GM19025 (cell line): ENCODE measurements around the gene MLIP.
"Not testable (repeated sequence)": the region's sequence is repeated elsewhere in the genome, so short reads cannot be mapped to it uniquely, and the experiment has no call there.

Experiments used
- ATAC-seq: cut with Tn5 transposase; IDR thresholded peaks from one replicate; pipeline ENCODE4 v1.9.1; 2021; ENCODE audit warnings: mild to moderate bottlenecking, low read depth, moderate library complexity; ENCODE audit not compliant: unreplicated experiment

The MLIP gene

GRCh38 chr6:54111341-54112045 is at the start of gene MLIP:
TSS of gene MLIP (plus strand) at chr6:54111443. CDS start at chr6:54111480, 37 bp downstream.
- ATAC-seq = no peak

- ATAC-seq = no peak
Measured at GRCh38 chr6:54063228-54063539, 48.1 kb upstream of the MLIP start.

- ATAC-seq = no peak
Measured at GRCh38 chr6:54068694-54069093, 42.5 kb upstream of the MLIP start.

- no peak for ATAC-seq
Measured at GRCh38 chr6:54070025-54070424, 41.2 kb upstream of the MLIP start.

GRCh38 chr6:54071821-54072340 is 39.4 kb upstream of the MLIP start:
- ATAC-seq = no peak

- no peak for ATAC-seq
Measured at GRCh38 chr6:54072635-54073313, 38.5 kb upstream of the MLIP start.

GRCh38 chr6:54073487-54073886 is 37.8 kb upstream of the MLIP start:
- no peak for ATAC-seq

- no peak for ATAC-seq
Measured at GRCh38 chr6:54074109-54074508, 37.1 kb upstream of the MLIP start.

- no peak for ATAC-seq
Measured at GRCh38 chr6:54074578-54075195, 36.6 kb upstream of the MLIP start.

- ATAC-seq = no peak
Measured at GRCh38 chr6:54076159-54076789, 35.0 kb upstream of the MLIP start.

GRCh38 chr6:54081499-54081898 is 29.7 kb upstream of the MLIP start:
- ATAC-seq = not testable (repeated sequence)

- no peak for ATAC-seq
Measured at GRCh38 chr6:54083287-54083686, 28.0 kb upstream of the MLIP start.

GRCh38 chr6:54084231-54084630 is 27.0 kb upstream of the MLIP start:
- ATAC-seq = no peak

GRCh38 chr6:54085047-54085446 is 26.2 kb upstream of the MLIP start:
- ATAC-seq = no peak

- ATAC-seq = no peak
Measured at GRCh38 chr6:54085541-54085940, 25.7 kb upstream of the MLIP start.

GRCh38 chr6:54086439-54086838 is 24.8 kb upstream of the MLIP start:
- ATAC-seq = no peak

GRCh38 chr6:54087721-54088120 is 23.5 kb upstream of the MLIP start:
- ATAC-seq = no peak

- ATAC-seq = no peak
Measured at GRCh38 chr6:54093326-54093948, 17.8 kb upstream of the MLIP start.

- ATAC-seq = no peak
Measured at GRCh38 chr6:54094293-54094692, 16.9 kb upstream of the MLIP start.

- ATAC-seq = no peak
Measured at GRCh38 chr6:54094786-54095185, 16.5 kb upstream of the MLIP start.

- no peak for ATAC-seq
Measured at GRCh38 chr6:54095723-54096122, 15.5 kb upstream of the MLIP start.
